Gastrocnemius medialis (tissue), 4 donors: ENCODE results near the gene MACROH2A2.

Experiments used
- POLR2A ChIP-seq, 2 donors: fragments of 450-650 bp; IDR thresholded peaks; one replicate each; pipeline ENCODE4 v1.6.1; 2017; ENCODE audit warnings: antibody characterized with exemption in 2 of 2, mild to moderate bottlenecking in 2 of 2, moderate library complexity in 2 of 2
- TF ChIP-seq, protein P1 (sequence below), 5 experiments: fragments of 450-650 bp in 3 of 5; fragments of 200-600 bp in 2 of 5; sonication (generic) in 2 of 5; IDR thresholded peaks in 4 of 5; conservative IDR thresholded peaks in 1 of 5; 1 replicate in 4 of 5; 2 replicates in 1 of 5; pipeline ENCODE4 v1.5.1; 2016 to 2019; ENCODE audit warnings: antibody characterized with exemption in 5 of 5, mild to moderate bottlenecking in 3 of 5, moderate library complexity in 3 of 5

DNA sequence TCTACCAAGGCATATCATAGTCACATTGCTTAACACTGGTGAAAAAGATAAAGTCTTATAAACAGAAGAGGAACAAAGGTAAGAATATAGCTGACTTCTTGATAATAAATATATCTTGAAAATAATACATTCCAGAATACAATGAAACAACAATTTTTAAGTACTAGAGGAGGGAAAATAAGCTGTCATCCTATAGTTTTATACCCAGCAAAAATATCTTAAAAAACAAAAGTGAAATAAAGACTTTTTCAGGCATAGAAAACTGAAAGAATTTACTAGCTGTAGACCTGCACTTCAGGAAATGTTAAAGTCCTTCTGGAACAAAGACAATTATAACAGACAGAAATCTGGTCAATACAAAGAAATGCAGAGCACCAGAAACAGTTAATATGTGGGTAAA, 21.4 kb upstream of the MACROH2A2 start:
- TF ChIP-seq, protein P1, sequence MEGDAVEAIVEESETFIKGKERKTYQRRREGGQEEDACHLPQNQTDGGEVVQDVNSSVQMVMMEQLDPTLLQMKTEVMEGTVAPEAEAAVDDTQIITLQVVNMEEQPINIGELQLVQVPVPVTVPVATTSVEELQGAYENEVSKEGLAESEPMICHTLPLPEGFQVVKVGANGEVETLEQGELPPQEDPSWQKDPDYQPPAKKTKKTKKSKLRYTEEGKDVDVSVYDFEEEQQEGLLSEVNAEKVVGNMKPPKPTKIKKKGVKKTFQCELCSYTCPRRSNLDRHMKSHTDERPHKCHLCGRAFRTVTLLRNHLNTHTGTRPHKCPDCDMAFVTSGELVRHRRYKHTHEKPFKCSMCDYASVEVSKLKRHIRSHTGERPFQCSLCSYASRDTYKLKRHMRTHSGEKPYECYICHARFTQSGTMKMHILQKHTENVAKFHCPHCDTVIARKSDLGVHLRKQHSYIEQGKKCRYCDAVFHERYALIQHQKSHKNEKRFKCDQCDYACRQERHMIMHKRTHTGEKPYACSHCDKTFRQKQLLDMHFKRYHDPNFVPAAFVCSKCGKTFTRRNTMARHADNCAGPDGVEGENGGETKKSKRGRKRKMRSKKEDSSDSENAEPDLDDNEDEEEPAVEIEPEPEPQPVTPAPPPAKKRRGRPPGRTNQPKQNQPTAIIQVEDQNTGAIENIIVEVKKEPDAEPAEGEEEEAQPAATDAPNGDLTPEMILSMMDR (IDR thresholded peaks at IDR 0.05 in 4 of 5, conservative IDR thresholded peaks at IDR 0.05 in 1 of 5): no peak
- TF ChIP-seq POLR2A (IDR thresholded peaks at IDR 0.05): no peak
